Measurements from ENCODE around the gene TRIM47.

DNA sequence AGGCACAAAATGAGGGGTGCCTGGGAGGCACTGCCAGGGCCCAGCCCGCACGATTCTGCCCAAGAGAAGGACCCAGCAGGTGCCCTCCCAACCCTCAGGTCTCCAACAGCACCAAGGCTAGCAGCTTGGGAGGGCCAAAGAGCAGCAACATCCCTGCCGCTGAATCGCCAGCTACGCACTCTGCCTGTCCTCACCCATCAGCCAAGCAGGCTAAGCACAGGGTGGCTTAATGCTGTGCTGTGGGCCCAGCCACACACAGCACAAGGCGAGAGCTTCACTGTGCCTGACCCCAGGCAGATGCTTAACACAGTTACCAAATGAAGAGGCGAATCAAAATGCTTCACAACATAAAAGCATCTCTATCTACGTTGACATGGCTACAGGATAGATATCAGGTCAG lies 36.9 kb upstream of the TRIM47 start:
- TF ChIP-seq, protein P1, sequence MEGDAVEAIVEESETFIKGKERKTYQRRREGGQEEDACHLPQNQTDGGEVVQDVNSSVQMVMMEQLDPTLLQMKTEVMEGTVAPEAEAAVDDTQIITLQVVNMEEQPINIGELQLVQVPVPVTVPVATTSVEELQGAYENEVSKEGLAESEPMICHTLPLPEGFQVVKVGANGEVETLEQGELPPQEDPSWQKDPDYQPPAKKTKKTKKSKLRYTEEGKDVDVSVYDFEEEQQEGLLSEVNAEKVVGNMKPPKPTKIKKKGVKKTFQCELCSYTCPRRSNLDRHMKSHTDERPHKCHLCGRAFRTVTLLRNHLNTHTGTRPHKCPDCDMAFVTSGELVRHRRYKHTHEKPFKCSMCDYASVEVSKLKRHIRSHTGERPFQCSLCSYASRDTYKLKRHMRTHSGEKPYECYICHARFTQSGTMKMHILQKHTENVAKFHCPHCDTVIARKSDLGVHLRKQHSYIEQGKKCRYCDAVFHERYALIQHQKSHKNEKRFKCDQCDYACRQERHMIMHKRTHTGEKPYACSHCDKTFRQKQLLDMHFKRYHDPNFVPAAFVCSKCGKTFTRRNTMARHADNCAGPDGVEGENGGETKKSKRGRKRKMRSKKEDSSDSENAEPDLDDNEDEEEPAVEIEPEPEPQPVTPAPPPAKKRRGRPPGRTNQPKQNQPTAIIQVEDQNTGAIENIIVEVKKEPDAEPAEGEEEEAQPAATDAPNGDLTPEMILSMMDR (IDR thresholded peaks at IDR 0.05): no peak
- no peak for TF ChIP-seq POLR2A (IDR thresholded peaks at IDR 0.05)

Measured in tibial nerve (tissue), 3 donors.